GM12872 (cell line): Measurements from ENCODE around the gene NUP62.

Experiments used
- TF ChIP-seq, protein P1 (sequence below): IDR thresholded peaks from 3 replicates; pipeline ENCODE4 v1.5.1; 2011; ENCODE audit warnings: low read depth, mild to moderate bottlenecking, low read length, moderate library complexity; ENCODE audit not compliant: insufficient read depth

The NUP62 gene, protein sequence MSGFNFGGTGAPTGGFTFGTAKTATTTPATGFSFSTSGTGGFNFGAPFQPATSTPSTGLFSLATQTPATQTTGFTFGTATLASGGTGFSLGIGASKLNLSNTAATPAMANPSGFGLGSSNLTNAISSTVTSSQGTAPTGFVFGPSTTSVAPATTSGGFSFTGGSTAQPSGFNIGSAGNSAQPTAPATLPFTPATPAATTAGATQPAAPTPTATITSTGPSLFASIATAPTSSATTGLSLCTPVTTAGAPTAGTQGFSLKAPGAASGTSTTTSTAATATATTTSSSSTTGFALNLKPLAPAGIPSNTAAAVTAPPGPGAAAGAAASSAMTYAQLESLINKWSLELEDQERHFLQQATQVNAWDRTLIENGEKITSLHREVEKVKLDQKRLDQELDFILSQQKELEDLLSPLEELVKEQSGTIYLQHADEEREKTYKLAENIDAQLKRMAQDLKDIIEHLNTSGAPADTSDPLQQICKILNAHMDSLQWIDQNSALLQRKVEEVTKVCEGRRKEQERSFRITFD

DNA sequence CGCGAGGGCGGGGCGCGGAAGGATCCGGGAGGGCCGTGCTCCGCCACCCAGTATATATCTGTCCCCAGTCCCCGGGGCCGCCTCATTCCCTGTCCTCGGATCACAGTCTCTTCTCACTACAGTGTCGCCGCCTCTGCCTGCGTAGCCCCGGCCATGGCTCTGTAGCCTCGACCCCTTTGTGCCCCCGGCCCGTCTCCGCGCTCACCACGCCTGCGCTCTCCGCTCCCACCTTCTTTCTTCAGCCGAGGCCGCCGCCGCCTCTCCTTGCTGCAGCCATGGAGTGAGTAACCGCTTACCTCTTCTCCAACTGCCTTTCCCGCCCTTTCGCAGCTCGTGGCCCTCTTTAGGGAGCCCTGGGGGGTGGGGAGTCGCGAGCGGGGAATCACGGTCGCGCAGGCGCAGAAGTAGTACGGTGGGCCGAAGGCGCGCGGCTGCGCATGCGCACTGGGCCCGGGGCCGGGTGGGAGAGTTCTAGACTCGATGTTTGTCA lies at the start of gene NUP62, which contains the start of gene ATF5:
Gene NUP62, minus strand, starts transcription at position 384 of the 490 bp plus-strand sequence. CDS start 19,697 bp downstream, outside the sequence.
Gene ATF5, plus strand, starts transcription at position 85 of the 490 bp plus-strand sequence. CDS start 1,646 bp downstream, outside the sequence.
- TF ChIP-seq, protein P1, sequence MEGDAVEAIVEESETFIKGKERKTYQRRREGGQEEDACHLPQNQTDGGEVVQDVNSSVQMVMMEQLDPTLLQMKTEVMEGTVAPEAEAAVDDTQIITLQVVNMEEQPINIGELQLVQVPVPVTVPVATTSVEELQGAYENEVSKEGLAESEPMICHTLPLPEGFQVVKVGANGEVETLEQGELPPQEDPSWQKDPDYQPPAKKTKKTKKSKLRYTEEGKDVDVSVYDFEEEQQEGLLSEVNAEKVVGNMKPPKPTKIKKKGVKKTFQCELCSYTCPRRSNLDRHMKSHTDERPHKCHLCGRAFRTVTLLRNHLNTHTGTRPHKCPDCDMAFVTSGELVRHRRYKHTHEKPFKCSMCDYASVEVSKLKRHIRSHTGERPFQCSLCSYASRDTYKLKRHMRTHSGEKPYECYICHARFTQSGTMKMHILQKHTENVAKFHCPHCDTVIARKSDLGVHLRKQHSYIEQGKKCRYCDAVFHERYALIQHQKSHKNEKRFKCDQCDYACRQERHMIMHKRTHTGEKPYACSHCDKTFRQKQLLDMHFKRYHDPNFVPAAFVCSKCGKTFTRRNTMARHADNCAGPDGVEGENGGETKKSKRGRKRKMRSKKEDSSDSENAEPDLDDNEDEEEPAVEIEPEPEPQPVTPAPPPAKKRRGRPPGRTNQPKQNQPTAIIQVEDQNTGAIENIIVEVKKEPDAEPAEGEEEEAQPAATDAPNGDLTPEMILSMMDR, result no peak

- TF ChIP-seq, protein P1, result no peak
These were observed 49.0 kb upstream of the NUP62 start for GRCh38 chr19:49978324-49978723.

- TF ChIP-seq, protein P1, result no peak
These were observed 48.6 kb upstream of the NUP62 start for GRCh38 chr19:49977881-49978280.

DNA sequence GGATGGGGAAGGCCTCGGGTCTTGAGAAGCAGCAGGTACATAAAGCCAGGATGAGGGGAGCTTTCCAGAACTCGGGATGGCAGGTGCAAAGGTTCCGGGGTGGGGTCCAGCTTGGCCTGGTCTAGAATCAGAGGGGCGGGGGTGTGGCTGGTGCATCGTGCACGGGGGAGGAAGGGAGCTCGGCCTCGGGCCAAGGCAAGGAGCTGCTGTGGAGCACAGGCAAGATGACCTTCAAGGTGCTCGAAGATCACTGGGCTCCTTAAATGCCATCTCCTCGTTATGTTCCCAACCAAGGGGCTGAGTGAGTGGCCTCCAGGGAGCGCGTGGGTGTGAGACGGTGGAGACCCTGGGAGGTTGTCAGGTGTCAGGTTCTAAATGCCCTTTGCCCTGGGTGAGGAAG lies 47.8 kb upstream of the NUP62 start:
- TF ChIP-seq, protein P1, result no peak

DNA sequence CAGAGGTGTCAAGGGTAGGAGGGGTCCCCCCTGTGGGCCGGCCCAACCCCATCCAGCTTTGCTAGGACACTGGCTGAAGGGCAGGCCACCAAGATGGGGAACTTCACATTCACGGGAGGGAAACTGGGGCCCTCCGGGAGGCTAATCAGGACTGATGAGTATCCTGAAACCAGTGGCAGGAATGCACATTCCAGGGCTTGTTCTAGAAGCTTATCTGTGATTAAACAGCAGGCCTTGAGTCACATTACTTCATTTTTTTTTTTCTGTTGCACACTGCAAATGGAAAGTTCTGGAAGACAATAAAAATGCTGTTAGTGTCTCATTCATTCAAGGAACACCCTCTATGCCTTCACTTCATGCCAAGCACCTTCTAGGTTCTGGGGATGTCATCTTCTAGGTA lies 47.2 kb upstream of the NUP62 start:
- TF ChIP-seq, protein P1, result no peak

DNA sequence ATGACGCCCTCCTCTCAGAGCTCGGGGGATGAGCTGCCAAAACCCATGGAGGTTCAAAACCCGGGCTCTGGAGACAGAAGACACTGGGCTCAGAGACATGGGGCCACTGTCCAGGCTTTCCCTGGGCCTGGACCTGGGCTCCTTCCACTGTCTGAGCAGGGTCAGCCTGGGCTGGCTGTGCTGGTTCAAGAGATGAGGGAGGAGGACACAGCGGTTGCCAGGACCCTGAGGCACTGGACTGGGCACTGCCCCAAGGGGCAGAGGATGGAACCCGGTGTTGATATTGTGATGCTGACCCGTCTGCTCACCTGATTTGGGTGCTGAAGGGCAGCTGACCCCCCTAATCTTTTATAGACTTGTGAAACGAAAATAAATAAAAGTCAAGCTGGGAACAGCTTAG lies 45.7 kb upstream of the NUP62 start:
- TF ChIP-seq, protein P1, result no peak

GRCh38 chr19:49973987-49974386 lies 44.7 kb upstream of the NUP62 start:
- TF ChIP-seq, protein P1, result no peak
